PC-3 (cell line): ENCODE results near the gene SLC43A2.

Experiments used
- EZH2 ChIP-seq: fragments of 300-600 bp; sonication (generic); IDR thresholded peaks from one replicate; pipeline ENCODE4 v1.6.1; 2017; ENCODE audit warnings: antibody characterized with exemption, mild to moderate bottlenecking, low read length; ENCODE audit not compliant: unreplicated experiment
- EZH2phosphoT487 ChIP-seq: fragments of 300-600 bp; sonication (generic); IDR thresholded peaks from 2 replicates; pipeline ENCODE4 v1.6.1; 2018; ENCODE audit warnings: mild to moderate bottlenecking, antibody characterized with exemption, low read length, borderline replicate concordance
- TF ChIP-seq, protein P1 (sequence below): fragments of 300-600 bp; sonication (generic); conservative IDR thresholded peaks from 2 replicates; pipeline ENCODE4 v1.5.1; 2017; ENCODE audit warnings: antibody characterized with exemption, low read depth, mild to moderate bottlenecking, low read length

DNA sequence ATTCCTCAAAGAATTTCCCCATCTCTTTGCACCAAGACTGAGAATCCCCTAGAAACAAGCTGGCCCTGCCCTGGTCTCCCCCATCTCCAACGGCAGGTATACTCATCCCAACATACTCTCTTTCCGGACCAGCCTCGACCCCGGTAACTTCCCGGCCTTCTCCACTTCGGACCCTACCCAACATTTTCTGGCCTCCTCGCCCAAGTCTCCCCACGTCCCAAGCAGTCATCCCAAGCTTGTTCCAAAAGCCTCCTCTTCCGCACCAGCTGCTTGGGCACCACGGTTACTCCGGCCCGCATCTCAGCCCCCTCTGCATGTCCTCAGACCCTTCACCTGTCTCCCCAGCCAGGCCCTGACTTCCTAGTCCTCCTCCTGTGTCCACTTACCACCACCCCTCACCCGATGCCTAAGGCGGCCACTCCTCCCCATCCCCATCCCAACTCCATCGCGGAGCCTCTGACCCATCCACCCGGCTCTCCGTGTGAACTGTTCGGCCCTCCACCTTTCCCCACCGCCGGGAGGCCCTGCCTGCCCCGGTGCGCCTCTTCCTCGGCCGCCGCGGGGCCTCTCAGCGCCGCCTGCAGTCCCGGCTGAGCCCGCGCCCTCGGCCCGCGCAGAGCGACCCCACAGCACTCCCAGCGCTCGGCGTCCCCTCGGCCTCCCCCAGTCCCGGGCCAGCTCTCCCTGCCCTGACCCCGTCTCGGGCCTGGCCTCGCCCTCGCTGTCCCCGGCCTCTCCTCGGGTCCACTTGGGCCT lies 67.0 kb downstream of the SLC43A2 start:
- TF ChIP-seq, protein P1, sequence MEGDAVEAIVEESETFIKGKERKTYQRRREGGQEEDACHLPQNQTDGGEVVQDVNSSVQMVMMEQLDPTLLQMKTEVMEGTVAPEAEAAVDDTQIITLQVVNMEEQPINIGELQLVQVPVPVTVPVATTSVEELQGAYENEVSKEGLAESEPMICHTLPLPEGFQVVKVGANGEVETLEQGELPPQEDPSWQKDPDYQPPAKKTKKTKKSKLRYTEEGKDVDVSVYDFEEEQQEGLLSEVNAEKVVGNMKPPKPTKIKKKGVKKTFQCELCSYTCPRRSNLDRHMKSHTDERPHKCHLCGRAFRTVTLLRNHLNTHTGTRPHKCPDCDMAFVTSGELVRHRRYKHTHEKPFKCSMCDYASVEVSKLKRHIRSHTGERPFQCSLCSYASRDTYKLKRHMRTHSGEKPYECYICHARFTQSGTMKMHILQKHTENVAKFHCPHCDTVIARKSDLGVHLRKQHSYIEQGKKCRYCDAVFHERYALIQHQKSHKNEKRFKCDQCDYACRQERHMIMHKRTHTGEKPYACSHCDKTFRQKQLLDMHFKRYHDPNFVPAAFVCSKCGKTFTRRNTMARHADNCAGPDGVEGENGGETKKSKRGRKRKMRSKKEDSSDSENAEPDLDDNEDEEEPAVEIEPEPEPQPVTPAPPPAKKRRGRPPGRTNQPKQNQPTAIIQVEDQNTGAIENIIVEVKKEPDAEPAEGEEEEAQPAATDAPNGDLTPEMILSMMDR: no peak; the same call in 1 of the 2 replicates
- no peak for TF ChIP-seq EZH2
- no peak for TF ChIP-seq EZH2phosphoT487
